Natural killer cell treated with Interleukin-12 subunit alpha and Interleukin-12 subunit beta and Interleukin-15 and Interleukin-18, amount 100 ng/mL, for 72 hours (primary cell): ENCODE data around the gene SLC26A1. TPM values are rescaled to one million over a fixed set of nuclear protein-coding genes. Genes with fewer than 3 reads are reported as not detected.

Experiments
- ATAC-seq, 2 donors: fragments of 150-1000 bp; cut with Tn5 transposase in 1 of 2; sonication (Bioruptor Pico), chemical (Tn5 transposase) in 1 of 2; 2 replicates each; pipeline ENCODE4 v1.10.0; 2021
- DNase-seq: peaks from one replicate; pipeline ENCODE4 v3.0.0; 2022; ENCODE audit warnings: low spot score
- H3K27ac Mint-ChIP-seq, 2 donors: 1 replicate in 1 of 2; 2 replicates in 1 of 2; pipeline ENCODE4 v1.8.0; 2022; ENCODE audit warnings: mixed read lengths in 2 of 2, mild to moderate bottlenecking in 1 of 2, moderate library complexity in 1 of 2
- H3K27me3 Mint-ChIP-seq, 2 donors: 1 replicate in 1 of 2; 2 replicates in 1 of 2; pipeline ENCODE4 v1.8.0; 2022; ENCODE audit warnings: mixed read lengths in 2 of 2
- H3K36me3 Mint-ChIP-seq: one replicate; pipeline ENCODE4 v1.8.0; 2022; ENCODE audit warnings: mixed read lengths
- H3K4me1 Mint-ChIP-seq, 2 donors: 1 replicate in 1 of 2; 2 replicates in 1 of 2; pipeline ENCODE4 v1.8.0; 2022; ENCODE audit warnings: low read depth in 2 of 2, mixed read lengths in 2 of 2, mild to moderate bottlenecking in 1 of 2
- H3K4me3 Mint-ChIP-seq: one replicate; pipeline ENCODE4 v1.8.0; 2022; ENCODE audit warnings: mixed read lengths
- H3K9me3 Mint-ChIP-seq: 2 replicates; pipeline ENCODE4 v1.8.0; 2022; ENCODE audit warnings: mixed read lengths
- total RNA-seq, 2 donors: library from RNA; stranded (reverse); gene quantifications; one replicate each; pipeline ENCODE4 v1.2.3, GENCODE V29; 2022

Gene SLC26A1
- total RNA-seq, 2 donors from 2014 or later: 0.88 TPM; not detected in 1

DNA sequence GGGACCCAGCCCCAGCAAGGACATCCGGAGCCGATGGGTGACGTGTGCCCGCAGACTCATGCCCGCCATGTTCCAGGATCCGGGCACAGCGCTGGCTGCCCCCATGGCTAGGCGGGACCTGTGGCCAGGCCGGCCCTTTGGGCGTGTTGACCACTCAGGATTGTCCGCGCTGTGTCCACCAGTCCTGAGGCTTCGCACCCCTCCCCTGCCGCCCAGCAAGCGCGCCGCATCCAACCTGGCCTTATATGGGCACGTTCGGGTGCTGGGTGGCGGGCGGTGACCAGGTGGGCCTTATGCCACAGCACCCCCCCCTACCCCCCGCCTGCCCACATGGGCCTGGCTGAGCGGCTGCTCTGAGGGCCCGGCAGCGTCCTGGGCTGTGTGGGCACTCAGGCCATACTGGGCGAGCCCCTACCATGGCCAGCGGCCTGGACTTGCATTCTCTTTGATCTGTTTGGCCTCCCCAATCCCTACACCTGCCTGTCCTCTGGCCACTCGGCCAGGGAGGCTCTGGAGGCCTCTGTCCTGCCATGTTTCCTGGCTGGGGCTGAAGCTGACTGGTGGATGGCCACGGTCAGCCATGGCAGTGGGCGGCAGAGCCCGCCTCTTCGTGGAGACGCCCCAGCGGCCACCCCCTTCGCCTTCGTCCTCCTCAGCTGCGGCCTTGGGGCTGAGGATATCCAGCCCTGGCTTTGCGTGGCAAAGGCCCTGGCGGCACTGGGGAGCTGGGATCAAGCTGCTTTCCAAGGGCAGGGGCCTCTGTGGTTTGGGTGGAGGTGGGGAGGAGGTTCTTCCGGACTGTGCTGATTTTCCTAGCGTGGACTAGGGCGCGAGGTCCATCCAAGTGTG lies 20.2 kb upstream of the SLC26A1 start:
- H3K9me3 Mint-ChIP-seq: no peaks in the 10 kb centered on the region
- no peak for DNase-seq
- H3K27me3 Mint-ChIP-seq: peaks cover 5 to 7% of the 10 kb centered on the region in 2 donors
- peaks cover 12 to 13% of the 10 kb centered on the region in 2 donors for H3K4me1 Mint-ChIP-seq
- H3K36me3 Mint-ChIP-seq: no peaks in the 10 kb centered on the region
- ATAC-seq: no peak
- peak overlapping the region; percentile 2 for H3K4me3 Mint-ChIP-seq
- H3K27ac Mint-ChIP-seq: no peak overlapping the region

- DNase-seq (no peak), ATAC-seq (no peak)
- H3K27ac Mint-ChIP-seq: no peak overlapping the region
- peaks cover 12 to 13% of the 10 kb centered on the region in 2 donors for H3K4me1 Mint-ChIP-seq
- peaks cover 17 to 18% of the 10 kb centered on the region in 2 donors for H3K27me3 Mint-ChIP-seq
- peak overlapping the region; percentile 15 for H3K4me3 Mint-ChIP-seq
- no peaks in the 10 kb centered on the region for H3K9me3 Mint-ChIP-seq
- H3K36me3 Mint-ChIP-seq: no peaks in the 10 kb centered on the region
Observed at GRCh38 chr4:1012034-1012739, 19.0 kb upstream of the SLC26A1 start.

GRCh38 chr4:1011666-1012033 lies 18.4 kb upstream of the SLC26A1 start:
- H3K27me3 Mint-ChIP-seq: peaks cover 22 to 23% of the 10 kb centered on the region in 2 donors
- ATAC-seq: no peak
- H3K9me3 Mint-ChIP-seq: no peaks in the 10 kb centered on the region
- no peak overlapping the region for H3K27ac Mint-ChIP-seq
- H3K36me3 Mint-ChIP-seq: peaks cover 5% of the 10 kb centered on the region
- peak overlapping the region; percentile 20 for H3K4me3 Mint-ChIP-seq
- peaks cover 12 to 13% of the 10 kb centered on the region in 2 donors for H3K4me1 Mint-ChIP-seq
- DNase-seq: no peak

DNA sequence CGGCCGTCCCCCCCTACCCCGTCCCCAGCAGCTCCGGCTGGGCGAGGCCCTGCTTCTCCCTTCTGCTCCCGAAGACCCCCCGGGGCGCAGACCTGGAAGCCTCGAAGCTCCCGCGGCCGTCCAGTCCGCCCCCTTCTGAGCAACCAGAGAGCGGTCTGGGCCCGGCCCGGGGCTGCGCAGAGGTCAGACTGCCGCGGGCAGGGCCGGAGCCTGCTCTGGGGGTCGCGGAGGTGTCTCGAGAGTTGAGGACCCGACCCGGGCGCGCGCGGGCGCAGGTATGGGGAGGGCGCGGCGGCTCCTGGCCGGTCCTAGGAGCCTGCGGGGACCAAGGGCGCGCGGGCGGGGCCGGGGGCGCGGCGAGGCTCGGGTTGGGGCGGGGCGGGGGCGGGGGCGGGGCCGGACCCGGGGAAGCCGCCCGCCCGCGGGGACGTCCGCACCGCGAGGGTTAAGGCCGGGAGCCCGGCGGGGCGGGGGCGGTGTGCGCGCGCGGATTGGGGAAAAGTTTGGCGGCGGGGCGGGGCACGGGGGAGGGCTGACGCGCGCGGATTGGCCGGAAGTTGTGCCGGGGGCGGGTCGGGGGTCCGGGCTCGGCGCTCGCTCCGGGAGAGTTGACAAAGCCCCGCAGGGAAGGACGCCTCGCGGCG lies 17.9 kb upstream of the SLC26A1 start, which contains the start of gene FGFRL1:
Gene FGFRL1, plus strand, starts transcription at position 605 of the 644 bp plus-strand sequence. CDS start 860 bp downstream, outside the sequence.
- ATAC-seq (peak; percentile 73 to 79), DNase-seq (peak; percentile 96)
- Mint-ChIP-seq H3K4me3 (peak within 1 kb of the TSS; percentile 90), H3K27ac (peak within 1 kb of the TSS; percentile 85 to 95), H3K36me3 (peaks cover 5% of the 10 kb centered on the region), H3K4me1 (peaks cover 12 to 13% of the 10 kb centered on the region in 2 donors), H3K9me3 (no peaks in the 10 kb centered on the region), H3K27me3 (peaks cover 24 to 25% of the 10 kb centered on the region in 2 donors)

DNA sequence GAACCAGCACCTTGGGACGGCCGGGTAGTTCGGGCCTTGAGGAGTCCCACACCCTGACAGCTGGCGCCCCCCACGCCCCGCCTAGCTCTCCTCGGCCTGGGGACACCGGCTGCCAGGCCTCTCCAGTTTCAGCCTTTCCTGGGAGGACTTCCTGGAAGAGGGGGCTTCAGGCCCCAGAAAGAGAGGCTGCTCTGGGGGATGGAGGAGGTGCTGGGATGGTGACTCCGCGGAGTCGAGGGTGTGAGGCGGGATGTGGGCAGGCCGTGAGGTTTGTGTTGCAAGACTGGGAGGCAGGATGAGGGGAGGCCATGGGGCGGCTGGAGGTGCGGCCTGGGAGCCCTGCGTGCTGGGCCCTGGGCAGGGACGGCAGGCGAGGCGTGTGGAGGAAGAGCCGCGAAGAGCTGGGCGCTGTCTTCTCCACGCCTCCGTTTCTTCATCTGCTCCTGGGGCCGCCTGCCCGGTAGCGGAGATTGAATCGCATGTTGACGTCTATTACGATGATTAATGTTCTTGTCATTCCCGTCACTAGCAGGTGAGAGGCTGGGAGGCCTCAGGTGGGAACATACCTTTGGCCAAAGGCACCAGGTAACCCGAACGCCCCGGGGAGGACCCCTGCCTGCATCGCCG lies 17.3 kb upstream of the SLC26A1 start:
- H3K4me1 Mint-ChIP-seq: peaks cover 12 to 13% of the 10 kb centered on the region in 2 donors
- peak overlapping the region; percentile 90 for H3K4me3 Mint-ChIP-seq
- DNase-seq (peak; percentile 97), ATAC-seq (peak; percentile 82 to 87)
- peaks cover 5% of the 10 kb centered on the region for H3K36me3 Mint-ChIP-seq
- no peaks in the 10 kb centered on the region for H3K9me3 Mint-ChIP-seq
- H3K27ac Mint-ChIP-seq: peak overlapping the region; percentile 85 to 95
- H3K27me3 Mint-ChIP-seq: peaks cover 24 to 25% of the 10 kb centered on the region in 2 donors

DNA sequence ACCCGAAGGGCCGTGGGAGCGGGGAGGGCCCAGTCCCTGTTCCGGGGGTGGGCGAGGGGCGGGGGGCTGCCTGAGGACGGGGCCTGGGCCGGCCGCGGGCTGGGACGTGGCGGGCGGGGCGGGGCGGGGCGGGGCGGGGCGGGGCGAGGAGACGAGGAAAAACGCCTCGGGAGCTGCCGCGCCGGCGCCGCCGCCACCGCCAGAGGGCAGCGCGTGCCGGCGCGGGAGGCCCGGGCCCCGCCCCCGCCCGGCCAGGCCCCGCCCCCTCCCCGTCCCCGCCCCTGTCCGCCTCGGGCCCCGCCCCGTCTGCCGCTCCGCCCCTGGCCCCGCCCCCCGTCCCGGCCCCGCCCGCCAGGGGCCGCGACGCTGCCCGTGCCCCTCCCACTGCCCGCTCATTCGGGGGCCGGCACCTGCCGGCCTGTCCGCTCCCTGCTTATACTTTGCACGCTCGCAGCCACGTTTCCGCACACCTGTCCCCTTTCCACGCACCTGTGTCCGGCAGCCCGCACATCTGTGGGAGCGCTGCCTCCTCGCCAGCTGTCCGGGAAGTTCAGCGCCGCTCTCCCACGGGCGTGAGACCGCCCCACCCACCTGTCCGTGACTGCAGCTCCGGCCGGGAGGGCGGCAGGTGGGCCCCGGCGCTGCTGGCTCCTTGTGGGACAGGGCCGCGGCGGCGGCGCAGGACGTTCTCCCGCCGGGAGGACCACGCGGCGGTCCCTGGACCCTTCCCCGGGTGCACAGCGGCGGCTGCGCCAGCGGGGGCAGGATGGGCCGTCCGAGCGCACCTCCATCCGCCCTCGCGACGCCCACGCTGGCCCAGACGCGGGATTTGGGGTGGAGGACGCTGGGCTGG lies 16.6 kb upstream of the SLC26A1 start:
- Mint-ChIP-seq H3K27ac (peak overlapping the region; percentile 85 to 95), H3K4me3 (peak overlapping the region; percentile 90), H3K36me3 (peaks cover 5% of the 10 kb centered on the region), H3K4me1 (peaks cover 12 to 13% of the 10 kb centered on the region in 2 donors), H3K9me3 (no peaks in the 10 kb centered on the region), H3K27me3 (peaks cover 24 to 25% of the 10 kb centered on the region in 2 donors)
- DNase-seq (peak; percentile 81), ATAC-seq (peak; percentile 73 to 79)

DNA sequence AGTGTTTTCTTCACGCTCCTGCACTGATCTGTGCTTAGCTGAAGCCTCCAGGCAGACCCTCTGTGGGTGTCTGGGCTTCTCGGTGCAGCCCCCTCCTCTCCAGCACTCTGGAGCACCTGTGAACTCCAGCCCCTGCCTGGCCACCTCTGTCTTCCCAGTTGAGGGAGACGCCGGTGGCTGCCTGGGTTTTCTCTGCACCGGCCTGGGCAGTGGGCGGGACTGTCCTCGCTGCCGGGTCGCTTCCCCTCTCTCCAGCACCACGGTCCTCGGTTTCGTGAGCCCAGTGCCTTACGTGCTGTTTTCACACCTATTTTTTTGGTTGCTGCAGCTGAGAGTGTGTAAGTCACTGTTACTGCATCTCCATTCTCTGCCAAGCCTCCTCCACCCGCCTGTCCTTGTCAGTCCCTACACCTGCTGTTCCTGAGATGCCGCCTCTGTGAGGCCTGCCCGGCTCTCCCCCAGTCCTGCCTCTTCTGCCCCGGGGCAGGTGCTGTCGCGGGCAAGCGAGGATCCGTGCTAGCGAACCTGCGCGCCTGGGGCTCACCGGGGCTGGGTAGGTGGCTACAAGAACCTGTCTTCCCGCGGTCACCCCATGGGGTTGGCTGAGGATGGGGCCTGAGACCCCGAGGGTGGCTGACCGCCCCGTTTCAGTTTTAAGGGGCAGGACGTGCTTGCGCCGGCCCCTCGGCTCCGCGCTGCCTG lies 15.8 kb upstream of the SLC26A1 start:
- ATAC-seq (no peak), DNase-seq (no peak)
- Mint-ChIP-seq H3K4me1 (peaks cover 12 to 13% of the 10 kb centered on the region in 2 donors), H3K27me3 (peaks cover 24 to 25% of the 10 kb centered on the region in 2 donors), H3K4me3 (peak overlapping the region; percentile 67), H3K36me3 (peaks cover 5% of the 10 kb centered on the region), H3K9me3 (no peaks in the 10 kb centered on the region), H3K27ac (no peak overlapping the region)

GRCh38 chr4:1006856-1007255 lies 13.7 kb upstream of the SLC26A1 start:
- no peak for ATAC-seq
- peaks cover 11 to 12% of the 10 kb centered on the region in 2 donors for H3K4me1 Mint-ChIP-seq
- no peaks in the 10 kb centered on the region for H3K9me3 Mint-ChIP-seq
- peaks cover 24 to 30% of the 10 kb centered on the region in 2 donors for H3K27me3 Mint-ChIP-seq
- DNase-seq: no peak
- no peak overlapping the region for H3K4me3 Mint-ChIP-seq
- peaks cover 5% of the 10 kb centered on the region for H3K36me3 Mint-ChIP-seq
- H3K27ac Mint-ChIP-seq: no peak overlapping the region

- Mint-ChIP-seq H3K4me1 (peaks cover 6 to 7% of the 10 kb centered on the region in 2 donors), H3K27me3 (peaks cover 24 to 30% of the 10 kb centered on the region in 2 donors), H3K9me3 (no peaks in the 10 kb centered on the region), H3K27ac (no peak overlapping the region), H3K36me3 (peaks cover 5% of the 10 kb centered on the region), H3K4me3 (no peak overlapping the region)
- ATAC-seq (no peak), DNase-seq (no peak)
Observed at GRCh38 chr4:1004557-1005485, 11.6 kb upstream of the SLC26A1 start.

DNA sequence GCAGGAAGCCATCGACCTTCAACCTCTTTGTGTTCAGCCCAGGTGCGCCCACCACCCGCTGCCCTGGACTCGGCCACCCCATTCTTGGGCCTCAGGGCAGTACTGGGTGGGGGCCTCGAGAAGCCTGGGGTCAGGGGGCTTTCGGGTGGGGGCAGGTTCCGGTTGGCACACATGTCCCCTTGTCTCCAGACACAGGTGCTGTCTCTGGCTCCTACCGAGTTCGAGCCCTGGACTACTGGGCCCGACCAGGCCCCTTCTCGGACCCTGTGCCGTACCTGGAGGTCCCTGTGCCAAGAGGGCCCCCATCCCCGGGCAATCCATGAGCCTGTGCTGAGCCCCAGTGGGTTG lies 10.8 kb upstream of the SLC26A1 start:
- H3K27me3 Mint-ChIP-seq: peaks cover 30 to 32% of the 10 kb centered on the region in 2 donors
- ATAC-seq: no peak
- no peak overlapping the region for H3K27ac Mint-ChIP-seq
- no peaks in the 10 kb centered on the region for H3K9me3 Mint-ChIP-seq
- H3K4me3 Mint-ChIP-seq: no peak overlapping the region
- peaks cover 5 to 7% of the 10 kb centered on the region in 2 donors for H3K4me1 Mint-ChIP-seq
- no peak for DNase-seq
- H3K36me3 Mint-ChIP-seq: peaks cover 5% of the 10 kb centered on the region

- Mint-ChIP-seq H3K4me3 (no peak overlapping the region), H3K27ac (no peak overlapping the region)
Observed at GRCh38 chr4:1003271-1004070, 10.3 kb upstream of the SLC26A1 start.

More at GRCh38 chr4:1003271-1004070, 10.3 kb upstream of the SLC26A1 start:
- ATAC-seq (no peak), DNase-seq (no peak)
- Mint-ChIP-seq H3K27me3 (peaks cover 28 to 31% of the 10 kb centered on the region in 2 donors), H3K36me3 (peaks cover 5% of the 10 kb centered on the region), H3K4me1 (peaks cover 0 to 4% of the 10 kb centered on the region in 2 donors), H3K9me3 (no peaks in the 10 kb centered on the region)
